Caco-2 (cell line): ENCODE measurements around the gene ZNF804B. TPM values are rescaled to one million over a fixed set of nuclear protein-coding genes. Genes with fewer than 3 reads are reported as not detected.

Source experiments
- BruUV-seq: library from RNA; stranded (reverse); fragments of 400-500 nt; replicated peaks from 2 replicates; lab custom pipeline; 2021; lab: Mats Ljungman, UMichigan
- CTCF ChIA-PET: fragments of 300-600 bp; sonication (Branson Sonifier 250); formaldehyde crosslinking; loops from one replicate; lab custom pipeline; 2022; ENCODE audit warnings: antibody characterized with exemption; lab: Charles Lee
- POLR2A ChIA-PET: fragments of 300-600 bp; sonication (Branson Sonifier 250); formaldehyde crosslinking; loops from one replicate; lab custom pipeline; 2022; ENCODE audit warnings: antibody characterized with exemption; lab: Charles Lee
- DNase-seq, 2 experiments: peaks; one replicate each; pipeline versions ENCODE4 v3.0.0 to v3.0.0-alpha.2; 2020 to 2022
- H3K27me3 ChIP-seq: replicated peaks from 2 replicates; pipeline ENCODE4 v1.6.0; 2011; ENCODE audit warnings: low read length; ENCODE audit not compliant: control insufficient read depth, insufficient read depth
- H3K36me3 ChIP-seq: 2 replicates; pipeline ENCODE4 v1.5.1; 2011; ENCODE audit warnings: low read length; ENCODE audit not compliant: control insufficient read depth, insufficient read depth
- H3K4me1 ChIP-seq: fragments of 250-450 bp; sonication (Bioruptor Pico); 2 replicates; pipeline ENCODE4 v1.5.1; 2020; ENCODE audit warnings: mild to moderate bottlenecking
- H3K4me3 ChIP-seq: 2 replicates; pipeline ENCODE4 v1.5.1; 2011; ENCODE audit warnings: low read depth, mild to moderate bottlenecking, control low read depth, low read length
- H3K9me3 ChIP-seq: fragments of 250-450 bp; sonication (Bioruptor Pico); 2 replicates; pipeline ENCODE4 v1.5.1; 2020; ENCODE audit warnings: mild to moderate bottlenecking, moderate library complexity
- H3K27ac Mint-ChIP-seq: one replicate; pipeline ENCODE4 v1.8.0; 2022; ENCODE audit warnings: mixed read lengths; ENCODE audit not compliant: unreplicated experiment
- H3K27me3 Mint-ChIP-seq: one replicate; pipeline ENCODE4 v1.8.0; 2022; ENCODE audit warnings: mixed read lengths; ENCODE audit not compliant: insufficient read depth, unreplicated experiment
- H3K36me3 Mint-ChIP-seq: one replicate; pipeline ENCODE4 v1.8.0; 2022; ENCODE audit warnings: mild to moderate bottlenecking, mixed read lengths; ENCODE audit not compliant: insufficient read depth, unreplicated experiment
- H3K4me1 Mint-ChIP-seq: one replicate; pipeline ENCODE4 v1.8.0; 2022; ENCODE audit warnings: low read depth, mixed read lengths; ENCODE audit not compliant: unreplicated experiment
- H3K4me3 Mint-ChIP-seq: one replicate; pipeline ENCODE4 v1.8.0; 2022; ENCODE audit warnings: mild to moderate bottlenecking, moderate library complexity, mixed read lengths; ENCODE audit not compliant: unreplicated experiment
- H3K9me3 Mint-ChIP-seq: one replicate; pipeline ENCODE4 v1.8.0; 2022; ENCODE audit warnings: mixed read lengths; ENCODE audit not compliant: unreplicated experiment
- CTCF ChIP-seq, 2 experiments: fragments of 200-600 bp in 1 of 2; IDR thresholded peaks; 1 replicate in 1 of 2; 2 replicates in 1 of 2; pipeline versions ENCODE4 v1.5.1 to v1.8.0; 2011 to 2022; ENCODE audit warnings: antibody characterized with exemption in 1 of 2, control low read depth in 1 of 2, inconsistent platforms in 1 of 2, low read depth in 1 of 2, low read length in 1 of 2, mild to moderate bottlenecking in 1 of 2, moderate library complexity in 1 of 2; ENCODE audit not compliant: insufficient read depth in 1 of 2, severe bottlenecking in 1 of 2, unreplicated experiment in 1 of 2
- intact Hi-C: fragments of 100-400 bp; cut with micrococcal nuclease; formaldehyde crosslinking; loops from one replicate; pipeline ENCODE4 v1.10.0; 2022; ENCODE audit not compliant: unreplicated experiment
- total RNA-seq: library from RNA; stranded (reverse); gene quantifications from 2 replicates; pipeline ENCODE4 v1.2.3, GENCODE V29; 2022

Gene ZNF804B
- total RNA-seq, 1 experiment from 2014 or later = not detected

GRCh38 chr7:89133357-89133756, 373.9 kb downstream of the ZNF804B start:
- Mint-ChIP-seq H3K4me3 (no peak overlapping the region), H3K27me3 (no peaks in the 10 kb centered on the region), H3K36me3 (no peaks in the 10 kb centered on the region), H3K4me1 (no peaks in the 10 kb centered on the region), H3K9me3 (peaks cover 1% of the 10 kb centered on the region), H3K27ac (no peak overlapping the region)
- no peak for TF ChIP-seq CTCF (IDR thresholded peaks at IDR 0.05; ENCODE audit: insufficient read depth in 1 of 2, low read depth in 1 of 2, low read length in 1 of 2, severe bottlenecking in 1 of 2, unreplicated experiment in 1 of 2)
- H3K36me3 ChIP-seq = no peaks in the 10 kb centered on the region
- POLR2A ChIA-PET = no interaction called here
- no TSS peak for BruUV-seq
- 0 out of 2 replicates have a peak, but pooled peaks cover 2% of the 10 kb centered on the region for H3K9me3 ChIP-seq
- no peaks in the 10 kb centered on the region for H3K27me3 ChIP-seq
- H3K4me3 ChIP-seq = no peak overlapping the region
- no peaks in the 10 kb centered on the region for H3K4me1 ChIP-seq
- DNase-seq = no peak
- intact Hi-C loops = no loop called here
- CTCF ChIA-PET = no interaction called here

GRCh38 chr7:89133819-89134218, 374.3 kb downstream of the ZNF804B start:
- POLR2A ChIA-PET = no interaction called here
- H3K4me3 ChIP-seq = no peak overlapping the region
- no peak for TF ChIP-seq CTCF (IDR thresholded peaks at IDR 0.05; ENCODE audit: insufficient read depth in 1 of 2, low read depth in 1 of 2, low read length in 1 of 2, severe bottlenecking in 1 of 2, unreplicated experiment in 1 of 2)
- H3K27me3 ChIP-seq = no peaks in the 10 kb centered on the region
- H3K9me3 ChIP-seq = 0 out of 2 replicates have a peak, but pooled peaks cover 2% of the 10 kb centered on the region
- Mint-ChIP-seq H3K4me3 (no peak overlapping the region), H3K27me3 (no peaks in the 10 kb centered on the region), H3K27ac (no peak overlapping the region), H3K4me1 (no peaks in the 10 kb centered on the region), H3K9me3 (peaks cover 6% of the 10 kb centered on the region), H3K36me3 (no peaks in the 10 kb centered on the region)
- no peak for DNase-seq
- CTCF ChIA-PET = no interaction called here
- H3K36me3 ChIP-seq = no peaks in the 10 kb centered on the region
- no peaks in the 10 kb centered on the region for H3K4me1 ChIP-seq
- intact Hi-C loops = no loop called here
- no TSS peak for BruUV-seq

- Mint-ChIP-seq H3K4me1 (no peaks in the 10 kb centered on the region), H3K36me3 (no peaks in the 10 kb centered on the region), H3K4me3 (no peak overlapping the region), H3K27ac (no peak overlapping the region), H3K9me3 (no peaks in the 10 kb centered on the region), H3K27me3 (no peaks in the 10 kb centered on the region)
- intact Hi-C loops = no loop called here
- POLR2A ChIA-PET = no interaction called here
- H3K36me3 ChIP-seq = no peaks in the 10 kb centered on the region
- H3K4me1 ChIP-seq = no peaks in the 10 kb centered on the region
- no peak overlapping the region for H3K4me3 ChIP-seq
- no peaks in the 10 kb centered on the region for H3K9me3 ChIP-seq
- BruUV-seq = no TSS peak
- H3K27me3 ChIP-seq = no peaks in the 10 kb centered on the region
- TF ChIP-seq CTCF (IDR thresholded peaks at IDR 0.05; ENCODE audit: insufficient read depth in 1 of 2, low read depth in 1 of 2, low read length in 1 of 2, severe bottlenecking in 1 of 2, unreplicated experiment in 1 of 2) = no peak
- CTCF ChIA-PET = no interaction called here
- no peak for DNase-seq
Measured at GRCh38 chr7:89145801-89146200, 386.3 kb downstream of the ZNF804B start.
